HG03457 (cell line): ENCODE measurements around the gene RAB4A.

ENCODE experiments used
- ATAC-seq: cut with Tn5 transposase; IDR thresholded peaks from one replicate; pipeline ENCODE4 v1.9.1; 2021; ENCODE audit warnings: moderate number of reproducible peaks; ENCODE audit not compliant: unreplicated experiment

Gene RAB4A

GRCh38 chr1:229270547-229271447 is at the start of gene RAB4A:
Gene RAB4A, plus strand, starts transcription at chr1:229271111. Its CDS starts 229 bp downstream, at chr1:229271340.
- ATAC-seq: peak; percentile 74

GRCh38 chr1:229222081-229222480 is 48.8 kb upstream of the RAB4A start:
- ATAC-seq: no peak

GRCh38 chr1:229223498-229223897 is 47.4 kb upstream of the RAB4A start:
- no peak for ATAC-seq

- no peak for ATAC-seq
These were observed 46.6 kb upstream of the RAB4A start for GRCh38 chr1:229224308-229224707.

- ATAC-seq: no peak
These were observed 45.6 kb upstream of the RAB4A start for GRCh38 chr1:229225331-229225782.

- ATAC-seq: no peak
These were observed 44.1 kb upstream of the RAB4A start for GRCh38 chr1:229226796-229227195.

- ATAC-seq: no peak
These were observed 43.5 kb upstream of the RAB4A start for GRCh38 chr1:229227298-229227919.

GRCh38 chr1:229228522-229228921 is 42.4 kb upstream of the RAB4A start:
- no peak for ATAC-seq

GRCh38 chr1:229229137-229229720 is 41.7 kb upstream of the RAB4A start:
- no peak for ATAC-seq

GRCh38 chr1:229229721-229230139 is 41.2 kb upstream of the RAB4A start:
- no peak for ATAC-seq

- ATAC-seq: no peak
These were observed 40.6 kb upstream of the RAB4A start for GRCh38 chr1:229230140-229230892.

GRCh38 chr1:229230893-229231753 is 39.8 kb upstream of the RAB4A start:
- ATAC-seq: no peak

- ATAC-seq: no peak
These were observed 39.2 kb upstream of the RAB4A start for GRCh38 chr1:229231754-229232119.

GRCh38 chr1:229234870-229235472 is 35.9 kb upstream of the RAB4A start:
- no peak for ATAC-seq

GRCh38 chr1:229237320-229237719 is 33.6 kb upstream of the RAB4A start:
- no peak for ATAC-seq

- no peak for ATAC-seq
These were observed 32.7 kb upstream of the RAB4A start for GRCh38 chr1:229238231-229238630.

- ATAC-seq: no peak
These were observed 32.1 kb upstream of the RAB4A start for GRCh38 chr1:229238674-229239415.

GRCh38 chr1:229240532-229240931 is 30.4 kb upstream of the RAB4A start:
- no peak for ATAC-seq

GRCh38 chr1:229241390-229241789 is 29.5 kb upstream of the RAB4A start:
- no peak for ATAC-seq
